Colonic mucosa (tissue), 4 donors: Measurements from ENCODE around the gene PIP4K2A. TPM values are rescaled to one million over a fixed set of nuclear protein-coding genes. Genes with fewer than 3 reads are reported as not detected.

ENCODE experiments used
- DNase-seq: peaks from one replicate; pipeline ENCODE4 v3.0.0-alpha.2; 2020
- H3K27ac ChIP-seq: fragments of 200-600 bp; one replicate; pipeline ENCODE4 v1.8.0; 2021
- H3K27me3 ChIP-seq: fragments of 200-600 bp; one replicate; pipeline ENCODE4 v1.8.0; 2021
- H3K36me3 ChIP-seq: fragments of 200-600 bp; one replicate; pipeline ENCODE4 v1.8.0; 2021
- H3K4me1 ChIP-seq: fragments of 200-600 bp; one replicate; pipeline ENCODE4 v1.8.0; 2021; ENCODE audit warnings: mild to moderate bottlenecking
- H3K4me3 ChIP-seq: fragments of 200-600 bp; one replicate; pipeline ENCODE4 v1.8.0; 2021
- H3K9ac ChIP-seq, 2 donors: one replicate each; pipeline ENCODE4 v1.7.0; 2013; ENCODE audit warnings: control low read depth in 2 of 2, low read depth in 2 of 2, low read length in 2 of 2
- H3K9me3 ChIP-seq: fragments of 200-600 bp; one replicate; pipeline ENCODE4 v1.8.0; 2021
- intact Hi-C: fragments of 100-400 bp; cut with DNase I; formaldehyde crosslinking; loops from one replicate; pipeline ENCODE4 v1.14.1; 2022
- total RNA-seq, 2 donors: library from RNA; stranded (reverse); fragmentation: NEBNext Ultra II Directional in 1 of 2; extraction: Animal tissue kit (Norgen Biotek cat#: 25700) in 1 of 2; gene quantifications; one replicate each; pipeline ENCODE4 v1.2.1, GENCODE V29; 2021
- TF ChIP-seq, protein P1 (sequence below): fragments of 200-600 bp; IDR thresholded peaks from one replicate; pipeline ENCODE4 v1.8.0; 2022; ENCODE audit warnings: antibody characterized with exemption, mild to moderate bottlenecking
- donor health status: healthy.
- donor health status: DM: no; HTN: no; CAD: no.
- donor health status: DM: no; HTN: no; CAD: no.

The PIP4K2A gene
- total RNA-seq, 2 donors from 2014 or later: 12.1 to 14.9 TPM

DNA sequence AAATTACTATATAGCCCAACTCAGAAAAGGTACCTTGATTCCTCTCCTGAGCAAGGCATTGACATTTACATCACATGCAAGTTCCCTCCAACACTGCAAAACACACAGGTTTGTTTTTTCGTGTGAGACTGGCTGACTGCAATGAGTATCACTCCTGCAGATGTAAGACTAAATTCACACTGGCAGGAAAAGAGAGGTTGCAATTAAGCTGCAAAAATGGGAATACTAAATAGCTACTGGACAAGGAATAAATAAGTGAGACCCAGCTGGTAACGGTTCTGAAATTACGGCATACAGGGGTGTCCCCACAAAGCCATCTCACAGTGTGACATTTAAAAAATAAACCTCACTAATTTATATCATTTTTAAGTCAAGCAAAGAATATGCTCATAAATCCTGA is 97.3 kb downstream of the PIP4K2A start:
- H3K36me3 ChIP-seq: no peaks in the 10 kb centered on the region
- no peaks in the 10 kb centered on the region for H3K9me3 ChIP-seq
- H3K4me1 ChIP-seq: no peaks in the 10 kb centered on the region
- DNase-seq: no peak
- no peak overlapping the region for H3K9ac ChIP-seq
- intact Hi-C loops: no loop called here
- no peak overlapping the region for H3K27ac ChIP-seq
- no peak overlapping the region for H3K4me3 ChIP-seq
- H3K27me3 ChIP-seq: no peaks in the 10 kb centered on the region
- TF ChIP-seq, protein P1, sequence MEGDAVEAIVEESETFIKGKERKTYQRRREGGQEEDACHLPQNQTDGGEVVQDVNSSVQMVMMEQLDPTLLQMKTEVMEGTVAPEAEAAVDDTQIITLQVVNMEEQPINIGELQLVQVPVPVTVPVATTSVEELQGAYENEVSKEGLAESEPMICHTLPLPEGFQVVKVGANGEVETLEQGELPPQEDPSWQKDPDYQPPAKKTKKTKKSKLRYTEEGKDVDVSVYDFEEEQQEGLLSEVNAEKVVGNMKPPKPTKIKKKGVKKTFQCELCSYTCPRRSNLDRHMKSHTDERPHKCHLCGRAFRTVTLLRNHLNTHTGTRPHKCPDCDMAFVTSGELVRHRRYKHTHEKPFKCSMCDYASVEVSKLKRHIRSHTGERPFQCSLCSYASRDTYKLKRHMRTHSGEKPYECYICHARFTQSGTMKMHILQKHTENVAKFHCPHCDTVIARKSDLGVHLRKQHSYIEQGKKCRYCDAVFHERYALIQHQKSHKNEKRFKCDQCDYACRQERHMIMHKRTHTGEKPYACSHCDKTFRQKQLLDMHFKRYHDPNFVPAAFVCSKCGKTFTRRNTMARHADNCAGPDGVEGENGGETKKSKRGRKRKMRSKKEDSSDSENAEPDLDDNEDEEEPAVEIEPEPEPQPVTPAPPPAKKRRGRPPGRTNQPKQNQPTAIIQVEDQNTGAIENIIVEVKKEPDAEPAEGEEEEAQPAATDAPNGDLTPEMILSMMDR: no peak

DNA sequence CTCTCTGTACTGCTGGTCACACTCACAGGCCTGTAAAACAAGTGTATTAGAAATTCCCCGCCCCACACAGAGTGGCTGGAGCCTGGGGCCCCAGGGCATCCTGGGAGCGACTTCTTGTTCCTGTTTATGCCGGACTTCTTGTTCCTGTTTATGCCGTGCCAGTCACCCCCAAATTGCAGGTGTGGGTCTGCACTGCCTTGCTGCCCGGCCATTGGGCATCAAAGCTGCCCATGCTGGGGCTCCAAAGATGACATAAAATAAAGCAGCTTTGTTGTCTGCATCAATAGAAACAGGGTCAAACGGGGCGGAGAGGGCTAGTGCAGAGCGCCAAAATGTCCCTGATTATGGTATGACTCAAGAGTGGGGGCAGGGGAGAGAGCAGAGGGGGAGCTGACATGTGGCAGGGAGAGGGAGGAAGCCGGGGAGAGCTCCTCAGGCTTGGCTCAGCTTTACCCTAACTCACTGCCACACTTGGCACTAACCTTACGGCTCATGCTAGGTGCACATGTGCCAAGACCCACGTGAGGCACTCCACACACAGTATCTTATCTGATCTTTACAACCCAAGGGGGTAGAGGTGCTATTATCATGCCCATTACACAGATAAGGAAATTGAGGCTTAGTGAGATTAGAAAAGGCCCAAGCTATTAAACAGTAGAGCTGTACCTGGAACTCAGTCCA is 98.4 kb downstream of the PIP4K2A start:
- peak overlapping the region; percentile 24 for H3K4me3 ChIP-seq
- TF ChIP-seq, protein P1: no peak
- H3K27me3 ChIP-seq: no peaks in the 10 kb centered on the region
- H3K9ac ChIP-seq: peak overlapping the region in 1 of 2 donors; percentile 54
- no peaks in the 10 kb centered on the region for H3K36me3 ChIP-seq
- no peaks in the 10 kb centered on the region for H3K4me1 ChIP-seq
- peak overlapping the region; percentile 14 for H3K27ac ChIP-seq
- no peaks in the 10 kb centered on the region for H3K9me3 ChIP-seq
- intact Hi-C loops: no loop called here
- DNase-seq: peak; percentile 72

- Histone ChIP-seq H3K36me3 (no peaks in the 10 kb centered on the region), H3K27me3 (no peaks in the 10 kb centered on the region), H3K4me3 (no peak overlapping the region), H3K27ac (no peak overlapping the region), H3K4me1 (peaks cover 4% of the 10 kb centered on the region), H3K9me3 (no peaks in the 10 kb centered on the region), H3K9ac (no peak overlapping the region)
- TF ChIP-seq, protein P1: no peak
- intact Hi-C loops: no loop called here
- no peak for DNase-seq
These were observed 99.3 kb downstream of the PIP4K2A start for GRCh38 chr10:22615101-22615500.

DNA sequence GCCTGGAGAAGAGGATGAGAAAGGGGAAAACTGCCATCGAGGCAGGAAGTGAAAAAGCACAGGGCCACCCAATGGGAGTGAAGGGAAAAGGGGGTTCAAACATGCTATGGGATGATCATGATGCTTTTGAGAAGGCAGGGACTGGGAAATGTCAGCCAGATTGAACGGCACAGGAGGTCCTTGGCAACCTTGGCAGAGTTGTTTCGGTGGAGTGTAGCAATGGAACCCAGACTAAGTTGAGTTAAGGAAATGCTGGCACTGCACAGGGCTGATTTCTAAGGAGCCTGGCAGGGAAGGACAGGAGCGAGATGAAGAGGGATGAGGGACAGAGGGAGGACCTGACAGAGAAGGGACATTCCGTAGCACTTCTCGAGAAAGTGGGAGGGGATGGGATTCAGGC is 101.4 kb downstream of the PIP4K2A start:
- TF ChIP-seq, protein P1: no peak
- Histone ChIP-seq H3K9me3 (no peaks in the 10 kb centered on the region), H3K4me1 (peaks cover 4% of the 10 kb centered on the region), H3K27ac (no peak overlapping the region), H3K4me3 (no peak overlapping the region), H3K27me3 (no peaks in the 10 kb centered on the region), H3K9ac (no peak overlapping the region), H3K36me3 (no peaks in the 10 kb centered on the region)
- intact Hi-C loops: no loop called here
- no peak for DNase-seq

- Histone ChIP-seq H3K27ac (no peak overlapping the region), H3K4me3 (no peak overlapping the region), H3K9me3 (no peaks in the 10 kb centered on the region), H3K36me3 (no peaks in the 10 kb centered on the region), H3K9ac (no peak overlapping the region), H3K4me1 (peaks cover 4% of the 10 kb centered on the region), H3K27me3 (no peaks in the 10 kb centered on the region)
- TF ChIP-seq, protein P1: no peak
- no peak for DNase-seq
- intact Hi-C loops: no loop called here
These were observed 102.1 kb downstream of the PIP4K2A start for GRCh38 chr10:22612318-22612717.
